Activated naive CD8-positive, alpha-beta T cell treated with anti-CD3 and anti-CD28 coated beads, Interleukin-2, amount 50 U/mL, for 16 hours (primary cell): ENCODE measurements around the gene EVX2.

Experiments
- DNase-seq: peaks from one replicate; pipeline ENCODE4 v3.0.0-alpha.2; 2020; ENCODE audit warnings: low read depth, low spot score

EVX2 gene

DNA sequence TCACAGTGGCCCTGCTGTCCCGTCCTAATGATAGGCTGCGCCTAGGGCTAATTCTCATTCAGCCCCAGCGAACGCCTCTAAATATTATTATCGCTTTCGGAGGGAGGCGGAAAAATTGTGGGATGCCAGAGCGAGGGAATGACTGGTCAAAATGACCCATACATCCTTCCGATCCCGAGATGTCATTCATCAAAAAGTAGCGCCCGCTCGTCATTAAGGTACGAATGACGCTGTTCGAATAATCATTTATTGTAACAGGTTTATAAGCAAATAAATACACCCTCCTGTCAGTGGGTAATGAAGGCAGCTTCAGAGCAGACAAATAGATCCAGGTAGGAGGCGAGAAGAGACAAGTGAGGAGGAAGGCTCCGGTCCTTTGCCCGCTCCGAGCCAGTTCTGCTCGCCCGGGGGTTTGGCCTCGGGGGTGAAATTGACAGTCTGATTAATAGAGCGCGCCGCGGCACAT is at the start of gene EVX2:
Gene EVX2, minus strand, starts transcription at position 167 of the 466 bp plus-strand sequence. CDS start 186 bp downstream, outside the sequence.
- DNase-seq: no peak

GRCh38 chr2:176133389-176133788 is 49.6 kb upstream of the EVX2 start:
- DNase-seq: no peak

DNA sequence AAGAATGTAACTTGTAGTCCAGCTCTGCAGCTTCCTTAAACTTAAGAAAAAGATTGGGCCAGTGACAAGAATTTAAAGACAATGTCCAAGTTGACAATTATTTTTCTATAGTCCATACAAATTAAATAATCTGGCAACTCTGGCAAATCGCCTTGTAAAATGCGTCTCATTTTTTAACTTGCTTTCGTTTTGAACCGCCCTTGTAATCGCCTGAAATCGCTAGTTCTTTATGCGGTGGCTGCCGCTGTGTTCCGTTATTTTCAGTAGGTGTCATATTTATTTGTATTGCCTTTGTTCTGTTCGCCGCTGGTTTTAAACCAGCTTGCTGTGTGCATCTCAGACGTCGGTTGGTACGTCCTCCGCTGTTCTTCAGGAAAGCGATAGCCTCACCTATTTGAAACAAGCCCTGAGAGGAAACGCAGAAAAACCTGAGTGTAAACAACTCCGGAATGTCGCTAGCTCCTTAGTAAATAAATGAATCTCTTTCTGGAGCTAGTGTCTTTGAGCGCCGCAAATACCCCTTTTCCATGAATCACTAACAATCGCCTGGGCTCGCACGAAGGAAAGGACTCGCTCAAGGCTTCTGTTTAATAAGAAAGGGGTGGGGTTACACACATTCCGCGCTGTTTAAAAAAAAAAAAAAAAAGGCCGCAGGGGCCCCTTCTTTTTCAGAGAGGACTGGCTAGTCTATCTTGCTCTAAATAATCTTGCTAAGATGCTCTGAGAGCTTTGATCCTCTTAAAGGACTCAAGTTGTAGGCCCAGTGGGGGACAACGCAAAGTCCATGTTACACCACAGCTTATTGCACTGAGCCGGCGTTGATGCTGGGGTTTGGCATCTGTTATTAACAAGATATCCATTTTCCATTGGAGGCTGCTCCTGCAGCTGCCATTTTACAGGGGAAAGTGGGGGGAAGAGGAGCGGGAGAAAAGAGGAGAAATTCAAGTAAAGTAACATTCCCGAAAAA is 48.7 kb upstream of the EVX2 start:
- no peak for DNase-seq

GRCh38 chr2:176131848-176132158 is 48.0 kb upstream of the EVX2 start:
- no peak for DNase-seq

DNA sequence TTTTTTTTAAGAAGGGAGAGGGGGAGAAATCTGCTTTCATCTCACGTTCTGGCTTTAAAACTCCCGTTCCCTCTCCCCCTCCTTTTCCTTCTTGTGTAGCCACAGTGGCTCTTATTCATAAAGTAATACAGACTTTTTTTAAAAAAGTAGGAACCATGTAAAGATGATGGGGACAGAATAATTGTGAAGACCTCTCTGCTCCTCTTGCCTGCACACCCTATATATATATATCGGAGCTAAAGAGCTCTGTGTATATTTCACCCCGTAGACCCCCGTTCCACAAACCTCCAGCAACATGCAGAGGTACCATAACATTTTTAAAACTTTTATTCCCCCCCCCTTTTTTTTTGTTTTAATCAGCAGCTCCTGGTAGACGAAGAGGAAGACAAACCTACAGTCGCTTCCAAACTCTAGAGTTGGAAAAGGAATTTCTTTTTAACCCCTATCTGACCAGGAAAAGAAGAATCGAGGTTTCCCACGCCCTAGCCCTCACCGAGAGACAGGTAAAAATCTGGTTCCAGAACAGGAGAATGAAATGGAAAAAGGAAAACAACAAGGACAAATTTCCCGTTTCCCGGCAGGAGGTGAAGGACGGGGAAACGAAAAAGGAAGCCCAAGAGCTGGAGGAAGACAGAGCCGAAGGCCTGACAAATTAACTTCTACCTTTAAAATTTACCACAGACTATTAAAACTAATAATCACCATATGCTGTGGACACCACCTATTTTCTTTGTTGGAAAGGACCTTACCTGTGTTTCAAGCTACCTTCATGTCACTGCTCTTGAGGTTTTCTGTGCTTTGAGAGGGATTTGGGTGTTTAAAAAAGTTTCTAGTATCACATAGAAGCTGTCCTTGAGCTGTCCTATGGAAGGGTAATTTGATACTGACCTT is 47.4 kb upstream of the EVX2 start:
- DNase-seq: no peak

DNA sequence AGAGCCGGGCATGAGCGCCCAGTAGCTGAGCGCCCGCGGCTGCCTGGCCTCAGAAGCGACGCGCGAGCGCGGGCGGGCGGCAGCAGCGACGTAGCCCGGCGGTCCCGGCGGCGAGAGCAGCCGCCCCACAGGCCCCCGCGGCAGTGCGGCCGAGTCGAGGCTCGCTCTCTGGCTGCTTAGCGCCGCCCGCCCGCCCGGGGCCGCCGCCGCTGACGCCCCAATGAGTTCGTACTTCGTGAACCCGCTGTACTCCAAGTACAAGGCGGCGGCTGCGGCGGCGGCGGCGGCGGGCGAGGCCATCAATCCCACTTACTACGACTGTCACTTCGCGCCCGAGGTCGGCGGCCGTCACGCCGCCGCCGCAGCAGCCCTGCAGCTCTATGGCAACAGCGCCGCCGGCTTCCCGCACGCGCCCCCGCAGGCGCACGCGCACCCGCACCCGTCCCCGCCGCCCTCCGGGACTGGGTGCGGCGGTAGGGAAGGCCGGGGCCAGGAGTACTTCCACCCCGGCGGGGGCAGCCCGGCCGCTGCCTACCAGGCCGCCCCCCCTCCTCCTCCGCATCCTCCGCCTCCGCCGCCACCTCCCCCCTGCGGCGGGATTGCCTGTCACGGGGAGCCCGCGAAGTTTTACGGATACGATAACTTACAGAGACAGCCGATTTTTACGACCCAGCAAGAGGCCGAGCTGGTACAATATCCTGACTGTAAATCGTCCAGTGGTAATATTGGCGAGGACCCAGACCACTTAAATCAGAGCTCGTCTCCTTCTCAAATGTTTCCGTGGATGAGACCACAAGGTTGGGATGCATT is 46.6 kb upstream of the EVX2 start:
- no peak for DNase-seq

- no peak for DNase-seq
These were observed 46.0 kb upstream of the EVX2 start for GRCh38 chr2:176129813-176130146.

GRCh38 chr2:176128982-176129796 is 45.4 kb upstream of the EVX2 start, which contains the start of gene HOXD8:
Gene HOXD8, plus strand, starts transcription at chr2:176129705. Its CDS starts 662 bp downstream, at chr2:176130367.
- no peak for DNase-seq

DNA sequence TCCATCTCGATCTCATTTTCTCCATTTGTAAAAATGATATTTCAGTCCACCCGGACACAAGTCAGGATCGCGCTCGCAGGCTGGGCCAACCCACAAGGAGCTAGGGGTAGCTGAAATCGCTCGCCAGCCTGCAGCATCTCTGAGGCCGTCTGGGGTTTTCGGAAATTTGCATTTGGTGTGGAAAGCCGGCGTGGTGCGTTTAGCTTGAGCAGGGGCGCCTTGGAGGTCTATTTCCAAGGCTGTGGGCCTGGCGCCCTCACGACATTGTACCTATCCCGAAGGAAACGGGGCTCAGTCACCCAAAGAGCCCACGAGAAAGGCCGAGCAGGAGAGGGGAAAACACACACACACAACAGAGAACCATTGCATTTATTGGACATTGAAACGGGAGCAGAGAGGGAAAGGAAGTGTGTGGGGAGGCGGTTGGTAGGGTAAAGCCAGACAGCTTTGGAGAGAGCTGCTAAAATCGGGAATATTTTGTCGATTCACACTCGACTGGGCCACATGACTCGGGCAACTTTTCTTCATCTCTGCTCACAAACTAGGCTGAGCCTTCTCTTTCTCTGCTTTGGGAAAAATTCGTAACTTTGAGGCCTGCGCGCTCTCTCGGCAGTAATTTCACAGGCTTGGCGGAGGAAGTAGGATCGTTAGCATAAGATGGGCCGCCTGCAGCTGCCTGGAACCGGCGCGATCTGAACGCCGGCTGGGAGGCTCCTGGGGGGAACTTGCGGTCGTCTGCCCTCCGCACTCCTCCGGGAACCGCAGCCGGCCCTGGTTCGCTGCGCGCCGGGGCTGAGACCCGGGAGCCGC is 44.6 kb upstream of the EVX2 start:
- DNase-seq: no peak

- no peak for DNase-seq
These were observed 44.0 kb upstream of the EVX2 start for GRCh38 chr2:176127774-176128072.

DNA sequence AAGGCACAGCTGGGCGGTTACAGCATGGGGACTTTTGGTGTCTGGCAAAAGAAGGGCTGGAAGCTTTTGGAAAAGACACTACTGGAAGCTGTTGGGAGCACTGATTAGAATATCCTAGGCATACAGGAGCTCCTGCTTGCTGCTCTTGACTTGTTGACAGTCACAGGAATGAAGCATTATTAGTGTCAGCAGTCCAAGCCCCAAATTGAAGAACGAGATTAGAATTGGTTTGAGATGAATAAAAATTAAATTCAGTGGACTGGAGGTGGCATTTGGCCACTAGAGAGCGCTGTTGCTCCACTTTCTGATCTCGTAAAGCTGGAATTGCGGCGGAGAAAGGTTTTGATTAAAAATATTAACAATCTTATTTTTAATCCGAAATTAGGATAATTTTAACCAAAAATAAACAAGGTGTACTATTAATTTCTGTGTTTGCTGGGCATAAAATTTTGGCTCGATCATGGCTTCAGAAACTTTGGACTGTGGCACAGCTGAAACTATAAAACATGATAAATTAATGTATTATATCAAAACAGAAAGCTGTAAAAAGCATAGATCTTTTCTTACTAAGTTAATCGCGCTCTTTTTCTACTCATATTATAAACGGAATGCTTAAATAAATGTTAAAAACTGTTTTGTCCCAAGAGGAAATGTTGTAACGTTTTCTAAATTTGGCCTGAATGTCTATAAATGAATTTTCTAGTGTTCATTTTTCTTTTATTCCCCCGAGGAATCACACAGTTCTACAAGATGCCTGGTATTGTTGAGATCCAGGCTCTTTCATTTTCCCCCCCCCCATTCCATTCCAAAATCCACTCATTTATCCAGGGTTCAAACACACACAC is 43.4 kb upstream of the EVX2 start:
- DNase-seq: peak; percentile 27

- DNase-seq: no peak
These were observed 42.0 kb upstream of the EVX2 start for GRCh38 chr2:176125772-176126054.

DNA sequence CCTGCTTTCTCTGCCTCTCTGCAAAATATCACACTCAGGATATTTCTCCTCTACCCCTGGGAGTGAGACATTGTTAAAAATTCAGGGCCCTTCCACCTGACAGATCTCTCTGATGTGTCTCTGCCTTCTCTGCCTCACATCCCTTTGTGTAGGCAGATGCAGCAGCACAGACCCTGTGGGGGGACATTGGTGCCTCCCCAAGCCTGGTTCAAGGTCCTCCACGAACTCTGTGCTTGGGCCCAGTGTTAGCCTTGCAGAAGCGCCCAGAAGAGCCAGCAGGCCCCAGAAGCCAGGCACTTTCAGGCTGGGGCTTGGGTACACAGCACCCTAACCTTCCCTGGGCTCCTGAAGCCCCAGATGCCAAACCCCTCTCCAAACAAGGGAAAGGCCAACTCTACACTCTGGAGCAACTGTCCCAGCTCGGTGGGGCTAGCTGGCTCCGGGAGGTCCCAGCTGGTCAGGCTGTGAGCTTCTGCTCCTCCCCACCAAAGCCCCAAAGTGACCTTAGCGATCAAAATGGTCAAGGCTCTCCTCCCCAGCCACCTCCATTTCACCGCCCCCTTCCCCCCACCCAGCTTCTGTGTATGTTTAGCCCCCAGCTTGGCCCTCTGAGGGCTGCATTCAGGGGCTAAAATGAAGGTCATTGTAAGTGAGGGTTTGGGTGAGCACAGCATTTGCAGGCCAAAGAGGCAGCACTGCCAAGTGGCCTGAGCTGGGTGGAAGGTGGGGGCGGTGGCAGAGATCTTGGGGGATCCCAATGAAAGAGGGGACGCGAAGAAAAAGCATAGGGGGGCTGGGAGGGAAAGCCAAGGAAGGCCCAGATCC is 41.4 kb upstream of the EVX2 start:
- no peak for DNase-seq

DNA sequence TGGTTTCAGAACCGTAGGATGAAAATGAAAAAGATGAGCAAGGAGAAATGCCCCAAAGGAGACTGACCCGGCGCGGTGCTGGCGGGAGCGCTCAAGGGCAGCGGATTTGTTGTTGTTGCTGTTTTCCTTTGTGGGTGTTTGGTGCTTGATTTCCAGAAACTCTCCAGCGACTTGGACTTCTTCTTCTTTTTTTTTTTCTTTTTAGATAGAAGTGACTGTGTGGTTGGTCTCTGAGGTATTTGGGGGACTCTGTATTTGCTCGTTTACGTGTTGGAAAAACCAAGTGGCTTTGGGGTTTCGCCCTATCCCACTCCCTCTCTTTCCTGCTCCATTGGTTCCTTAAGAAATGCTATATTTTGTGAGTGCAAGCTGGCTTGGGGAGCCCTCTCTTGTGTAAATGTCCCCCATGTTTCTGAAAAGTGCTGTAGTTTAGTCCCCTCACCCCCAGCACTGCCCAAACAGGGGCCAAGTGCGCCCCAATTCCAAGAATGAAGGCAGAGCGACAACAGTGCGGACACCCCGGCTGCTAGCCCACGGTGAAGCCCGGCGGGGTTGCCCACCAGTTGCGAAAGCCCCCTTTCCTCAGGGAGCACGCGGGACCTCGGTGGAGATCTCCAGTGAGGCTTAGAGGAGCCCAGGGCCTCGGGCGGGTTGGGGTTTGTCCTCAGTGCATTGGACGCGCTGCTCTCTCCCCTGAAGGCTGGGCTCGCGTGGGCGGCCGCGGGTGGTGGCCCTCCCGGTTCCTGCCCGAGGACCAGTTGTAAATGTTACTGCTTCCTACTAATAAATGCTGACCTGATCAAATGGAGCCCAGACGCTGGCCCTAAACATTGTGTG is 40.6 kb upstream of the EVX2 start:
- DNase-seq: no peak

GRCh38 chr2:176123411-176124109 is 39.8 kb upstream of the EVX2 start:
- no peak for DNase-seq

DNA sequence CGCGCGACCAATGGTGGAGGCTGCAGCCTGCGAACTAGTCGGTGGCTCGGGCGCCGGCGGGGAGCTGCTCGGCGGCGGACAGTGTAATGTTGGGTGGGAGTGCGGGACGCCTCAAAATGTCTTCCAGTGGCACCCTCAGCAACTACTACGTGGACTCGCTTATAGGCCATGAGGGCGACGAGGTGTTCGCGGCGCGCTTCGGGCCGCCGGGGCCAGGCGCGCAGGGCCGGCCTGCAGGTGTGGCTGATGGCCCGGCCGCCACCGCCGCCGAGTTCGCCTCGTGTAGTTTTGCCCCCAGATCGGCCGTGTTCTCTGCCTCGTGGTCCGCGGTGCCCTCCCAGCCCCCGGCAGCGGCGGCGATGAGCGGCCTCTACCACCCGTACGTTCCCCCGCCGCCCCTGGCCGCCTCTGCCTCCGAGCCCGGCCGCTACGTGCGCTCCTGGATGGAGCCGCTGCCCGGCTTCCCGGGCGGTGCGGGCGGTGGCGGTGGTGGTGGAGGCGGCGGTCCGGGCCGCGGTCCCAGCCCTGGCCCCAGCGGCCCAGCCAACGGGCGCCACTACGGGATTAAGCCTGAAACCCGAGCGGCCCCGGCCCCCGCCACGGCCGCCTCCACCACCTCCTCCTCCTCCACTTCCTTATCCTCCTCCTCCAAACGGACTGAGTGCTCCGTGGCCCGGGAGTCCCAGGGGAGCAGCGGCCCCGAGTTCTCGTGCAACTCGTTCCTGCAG is 39.1 kb upstream of the EVX2 start, which contains the start of gene HOXD9:
Gene HOXD9, plus strand, starts transcription at position 37 of the 728 bp plus-strand sequence. Its CDS starts 50 bp downstream, at position 87.
- no peak for DNase-seq
